GM19043 (cell line): ENCODE results near the gene PSTK.

Experiments used
- ATAC-seq: cut with Tn5 transposase; IDR thresholded peaks from one replicate; pipeline ENCODE4 v1.9.1; 2021; ENCODE audit warnings: low read depth; ENCODE audit not compliant: unreplicated experiment

The PSTK gene

DNA sequence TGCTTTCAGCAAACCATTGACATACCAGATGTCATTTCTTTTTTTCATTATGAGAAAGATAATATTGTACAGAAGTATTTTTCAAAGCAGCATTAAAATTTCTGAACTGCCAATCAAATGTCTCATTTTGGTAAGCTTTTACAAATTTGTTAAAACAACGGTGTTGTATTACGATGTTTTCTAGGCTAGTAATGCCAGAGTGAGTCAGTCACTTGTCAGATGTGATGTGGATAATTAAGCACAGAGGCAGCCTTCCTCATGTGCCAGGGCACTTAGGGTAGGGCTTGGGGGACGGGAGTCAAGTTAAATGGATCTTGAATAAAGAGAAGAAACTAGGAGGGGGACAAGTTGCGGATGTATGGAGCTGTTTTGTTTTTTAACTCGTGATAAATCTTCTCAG is 10.1 kb downstream of the PSTK start:
- no peak for ATAC-seq

DNA sequence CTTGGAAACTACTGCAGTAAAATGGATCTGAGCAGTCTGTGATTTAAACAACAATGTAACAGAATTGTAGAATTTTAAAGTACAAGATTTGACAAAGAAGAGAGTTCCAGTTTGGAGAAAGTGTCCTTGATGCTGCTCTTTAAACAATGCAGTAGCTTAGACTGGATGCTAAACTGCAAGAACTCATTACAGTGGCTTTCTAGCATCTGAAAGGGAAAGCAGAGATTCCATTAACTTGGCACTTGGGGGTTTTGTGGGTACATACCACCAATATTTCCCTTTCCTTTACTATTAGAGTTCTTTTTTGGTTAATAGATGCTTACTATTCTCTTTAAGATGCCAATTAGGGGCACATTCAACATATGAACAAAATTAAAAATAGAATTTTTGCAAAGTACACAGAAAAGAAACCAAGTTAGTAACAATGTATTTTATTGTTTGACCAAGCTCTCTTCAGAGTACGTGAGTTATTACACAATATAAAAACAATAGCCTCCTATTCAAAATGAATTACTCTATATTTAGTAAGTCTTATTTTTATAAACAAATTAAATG is 11.9 kb downstream of the PSTK start:
- no peak for ATAC-seq

DNA sequence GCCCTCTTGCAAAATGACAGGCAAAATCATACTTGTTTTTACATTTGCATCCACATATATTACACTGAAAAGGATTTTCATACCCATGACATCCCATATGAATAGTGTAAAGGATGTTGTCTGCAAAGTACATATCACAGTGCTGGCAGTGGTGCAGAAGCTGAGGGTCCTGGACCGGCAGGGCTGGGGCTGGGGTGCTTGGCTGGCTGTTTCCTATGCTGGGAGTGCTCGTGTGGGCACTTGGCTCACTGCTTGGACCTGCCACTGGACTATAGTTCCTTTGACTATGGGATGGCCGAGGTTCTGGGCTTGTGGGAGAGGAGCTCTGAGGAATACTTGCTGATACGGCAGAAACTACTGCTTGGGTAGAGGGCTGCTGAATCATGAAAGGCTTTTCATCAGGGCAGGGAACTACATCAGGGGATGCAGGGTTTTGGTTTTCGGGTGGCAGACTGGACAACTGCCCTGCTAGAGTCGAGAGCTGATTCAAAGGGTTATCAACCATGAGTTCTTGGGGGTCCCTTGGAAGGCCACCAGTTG is 13.7 kb downstream of the PSTK start:
- no peak for ATAC-seq

DNA sequence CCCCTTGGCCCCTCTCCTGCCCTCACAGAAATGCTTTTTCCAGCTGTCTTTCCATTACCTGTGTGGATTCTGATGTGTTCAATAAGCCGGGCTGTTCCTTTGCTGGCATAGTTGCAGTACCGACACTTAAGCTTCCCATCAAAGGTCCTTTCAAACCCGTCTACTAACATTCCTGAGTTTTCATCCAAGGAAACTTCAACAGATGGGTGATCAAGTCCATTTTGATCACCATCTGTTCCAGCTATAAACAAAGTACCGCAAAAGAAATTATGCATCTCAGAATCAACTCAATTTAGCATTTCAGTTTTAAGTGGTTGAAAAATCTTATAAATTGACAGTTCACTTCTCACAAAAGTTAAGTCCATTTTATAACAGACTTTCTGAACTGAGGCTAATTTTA is 15.7 kb downstream of the PSTK start:
- ATAC-seq: no peak

DNA sequence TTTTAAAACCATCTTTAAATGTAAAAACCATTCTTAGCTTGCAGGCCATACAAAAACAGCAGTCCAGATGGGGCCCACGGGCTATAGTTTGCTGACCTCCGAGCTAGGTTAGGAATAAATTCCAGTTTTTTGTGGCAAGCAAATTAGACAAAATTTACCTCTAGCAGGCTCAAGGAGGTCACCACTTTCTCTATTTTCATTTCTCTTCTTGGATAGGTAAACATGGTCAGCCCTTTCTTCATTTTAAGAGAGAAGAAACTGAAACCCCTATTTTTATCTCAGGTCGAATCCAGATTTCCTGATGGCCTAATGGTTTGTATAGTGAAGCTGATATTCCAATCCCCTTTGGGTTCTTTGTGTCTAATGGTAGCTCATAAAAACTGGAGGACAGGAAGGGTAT is 17.7 kb downstream of the PSTK start:
- no peak for ATAC-seq

DNA sequence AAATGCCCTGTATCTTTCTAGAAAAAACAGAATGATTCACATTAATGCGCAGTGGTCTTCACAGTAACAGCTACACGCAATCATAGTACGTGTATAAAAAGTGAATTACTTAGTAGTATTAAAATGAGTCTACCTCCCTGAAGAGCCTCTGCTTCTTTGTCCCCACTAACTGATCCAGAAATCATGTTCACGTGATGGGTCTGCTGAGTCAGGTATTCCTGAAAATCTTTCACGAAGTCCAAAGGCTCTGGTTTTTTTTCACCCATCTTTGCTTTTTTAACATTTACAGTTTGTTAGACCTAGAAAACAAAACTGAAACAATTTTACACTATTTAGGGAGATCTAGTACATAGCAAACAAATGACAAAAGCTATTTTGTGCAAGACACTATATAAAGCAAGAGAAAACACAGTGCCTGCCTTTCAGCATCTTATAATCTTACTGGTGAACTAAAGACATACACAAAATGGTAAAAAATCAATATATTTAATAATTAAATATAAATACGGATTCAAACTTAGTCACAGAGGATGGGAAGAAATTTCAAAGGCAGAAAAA is 18.2 kb downstream of the PSTK start:
- no peak for ATAC-seq

DNA sequence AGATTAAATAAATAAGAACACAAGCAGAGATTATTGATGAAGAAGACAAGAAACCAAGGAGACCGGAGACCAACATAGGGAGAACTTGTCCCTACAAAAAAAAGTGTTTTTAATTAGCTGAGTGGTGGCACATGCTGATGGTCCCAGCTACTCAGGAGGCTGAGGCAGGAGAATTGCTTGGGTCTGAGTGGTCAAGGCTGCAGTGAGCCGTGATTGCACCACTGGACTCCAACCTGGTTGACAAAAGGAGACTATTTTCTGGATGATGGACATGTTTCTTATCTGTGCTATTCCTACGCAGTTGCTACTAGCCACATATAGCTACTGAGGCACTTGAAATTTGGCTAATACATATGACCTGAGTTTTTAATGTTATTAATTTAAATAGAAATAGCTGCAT is 18.7 kb downstream of the PSTK start:
- no peak for ATAC-seq

DNA sequence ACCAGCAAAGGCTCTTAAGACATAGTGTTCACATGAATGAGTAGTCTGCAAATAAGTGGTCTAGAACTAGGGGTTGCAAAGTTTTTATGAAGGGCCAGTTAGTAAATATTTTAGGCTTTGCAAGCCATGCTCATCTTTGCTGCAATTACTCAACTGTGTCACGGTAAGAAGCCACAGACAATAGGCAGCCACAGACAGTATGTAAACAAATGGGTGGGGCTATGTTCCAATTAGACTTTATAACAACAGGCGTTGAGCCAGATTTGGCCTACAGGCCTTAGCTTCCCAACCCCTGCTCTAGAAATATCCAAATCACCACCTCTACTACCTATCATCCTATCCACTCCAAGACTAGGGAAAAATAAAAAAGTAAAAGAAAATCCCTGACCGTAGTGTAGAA is 19.1 kb downstream of the PSTK start:
- ATAC-seq: no peak

DNA sequence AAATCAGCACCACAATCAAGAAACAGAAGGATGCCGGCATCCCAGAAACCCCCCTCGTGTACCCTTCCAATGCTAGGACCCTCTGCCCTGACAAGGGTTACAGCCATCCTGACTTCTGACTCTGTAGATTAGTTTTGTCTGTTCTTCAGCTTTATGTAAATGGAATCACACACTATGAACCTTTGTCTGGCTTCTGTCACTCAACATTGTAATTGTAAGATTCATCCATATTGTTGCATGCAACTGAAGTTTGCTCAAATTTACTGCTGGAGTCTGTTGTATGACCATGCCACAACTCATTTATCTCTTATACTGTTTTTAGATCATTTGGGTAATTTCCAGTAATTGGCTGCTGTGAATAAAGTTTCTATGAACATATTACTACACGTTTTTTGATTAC is 20.0 kb downstream of the PSTK start:
- ATAC-seq: no peak

DNA sequence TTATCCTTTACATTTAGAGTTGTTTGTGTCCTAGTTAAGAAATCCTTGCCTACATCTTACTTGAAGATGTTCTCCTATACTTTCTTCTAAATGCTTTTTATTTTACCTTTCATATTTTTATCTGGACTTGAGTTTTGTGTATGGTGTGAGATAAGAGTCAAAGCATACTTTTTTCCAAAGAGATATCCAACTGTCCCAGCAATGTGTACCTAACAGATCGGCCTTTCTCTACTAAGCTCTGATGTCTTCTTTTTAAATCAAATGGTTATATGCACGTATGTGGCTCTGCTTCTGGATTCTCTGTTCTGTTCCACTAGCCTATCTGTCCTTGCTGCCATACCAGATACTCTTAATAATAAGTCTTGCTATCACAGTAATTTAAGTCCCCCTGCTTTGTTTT is 21.2 kb downstream of the PSTK start:
- ATAC-seq: no peak

DNA sequence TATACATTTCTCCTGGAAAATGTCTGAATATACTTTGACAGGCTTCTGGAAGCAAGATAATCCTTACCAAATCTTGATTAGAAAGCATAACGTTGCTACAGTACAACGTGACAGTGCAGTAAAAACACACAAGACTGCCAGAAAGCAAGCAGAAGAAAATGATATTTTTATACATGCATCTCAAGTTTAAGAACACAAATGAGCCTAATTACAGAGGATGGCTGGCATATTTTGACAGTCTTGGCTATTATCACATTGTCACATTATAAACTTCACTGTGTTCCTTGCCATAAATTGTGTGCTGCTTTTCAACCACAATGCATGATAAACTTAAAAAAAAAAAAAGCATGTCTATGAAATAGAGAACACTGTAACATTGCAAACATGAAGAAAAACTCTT is 24.1 kb downstream of the PSTK start:
- ATAC-seq: no peak

DNA sequence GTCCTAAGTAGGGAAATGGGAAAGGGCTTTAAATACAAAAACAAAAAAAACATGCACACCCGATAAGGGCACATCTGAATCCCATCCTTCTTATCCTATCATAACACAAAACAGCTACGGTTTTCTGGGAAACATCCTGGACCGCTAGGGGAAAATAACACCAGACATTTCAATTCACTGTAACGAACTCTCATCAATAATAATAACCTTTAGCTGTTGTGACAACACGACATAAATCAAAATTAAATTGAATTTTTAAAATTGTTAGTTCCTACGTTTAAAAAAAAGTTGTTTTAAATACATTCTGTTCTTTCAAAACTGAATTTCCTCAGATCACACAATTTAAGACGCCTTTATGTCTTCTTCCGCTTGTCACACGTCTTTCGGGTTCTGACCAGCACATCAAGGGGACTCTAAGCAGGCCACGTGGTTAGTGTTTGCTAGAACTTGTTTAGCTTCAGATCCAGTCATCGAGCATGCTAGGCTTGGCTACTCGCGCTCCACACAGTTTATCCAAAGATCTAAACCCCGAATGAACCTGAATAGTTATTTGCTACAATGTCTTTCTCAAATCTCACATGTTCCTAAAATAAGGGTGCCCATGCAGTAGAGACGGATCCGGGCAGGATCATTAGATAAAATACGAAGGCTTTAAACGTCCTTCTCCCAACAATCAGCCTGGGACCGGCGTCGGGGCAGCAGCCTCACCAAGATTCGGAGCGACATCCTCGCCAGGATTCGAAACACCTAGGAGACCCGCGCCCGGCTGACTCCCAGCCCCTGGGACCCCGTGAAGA is 27.6 kb downstream of the PSTK start:
- ATAC-seq: peak; percentile 34

DNA sequence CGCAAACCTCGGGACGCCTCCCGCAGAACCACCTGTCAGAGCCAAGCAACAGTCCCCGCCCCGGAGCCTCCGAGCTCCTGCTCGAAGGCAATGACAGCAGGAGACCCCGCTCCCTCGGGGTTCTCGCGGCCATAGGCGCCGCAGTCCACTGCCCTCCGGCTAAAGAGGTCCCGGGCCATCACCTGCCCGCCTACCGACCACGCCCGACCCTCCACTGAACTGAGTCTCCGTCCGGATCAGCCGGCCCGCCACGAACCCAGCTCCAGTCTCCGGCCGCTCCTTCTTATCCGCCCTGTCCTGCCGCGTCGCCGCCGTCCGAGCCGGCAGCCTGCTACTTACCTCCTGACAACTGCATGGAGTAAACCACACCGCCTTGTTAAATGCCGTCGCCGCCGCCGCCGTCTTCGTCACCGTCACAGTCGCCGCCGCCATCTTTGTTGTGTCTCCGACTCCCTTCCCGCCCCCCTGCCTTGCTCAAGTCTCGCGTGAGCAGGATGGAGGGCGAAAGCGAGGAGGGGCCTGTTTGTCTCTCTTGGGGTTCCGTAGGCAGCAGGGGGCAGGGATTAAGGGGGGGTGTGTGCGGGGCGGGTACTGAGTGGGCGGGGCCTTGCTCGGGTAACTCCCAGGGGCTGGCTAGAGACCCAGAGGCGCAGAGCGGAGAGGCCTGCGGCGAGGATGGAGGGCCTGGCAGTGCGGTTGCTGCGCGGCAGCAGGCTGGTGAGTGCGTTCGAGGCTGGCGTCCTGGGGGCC is 28.3 kb downstream of the PSTK start, which contains the start of the genes ACADSB and IKZF5:
Gene ACADSB (plus strand): TSS at position 652 of the 750 bp plus-strand sequence. CDS start 24 bp downstream, at position 676.
Gene IKZF5 (minus strand): TSS at position 441 of the 750 bp plus-strand sequence. CDS start 10,170 bp downstream, outside the sequence.
- ATAC-seq: peak; percentile 81

DNA sequence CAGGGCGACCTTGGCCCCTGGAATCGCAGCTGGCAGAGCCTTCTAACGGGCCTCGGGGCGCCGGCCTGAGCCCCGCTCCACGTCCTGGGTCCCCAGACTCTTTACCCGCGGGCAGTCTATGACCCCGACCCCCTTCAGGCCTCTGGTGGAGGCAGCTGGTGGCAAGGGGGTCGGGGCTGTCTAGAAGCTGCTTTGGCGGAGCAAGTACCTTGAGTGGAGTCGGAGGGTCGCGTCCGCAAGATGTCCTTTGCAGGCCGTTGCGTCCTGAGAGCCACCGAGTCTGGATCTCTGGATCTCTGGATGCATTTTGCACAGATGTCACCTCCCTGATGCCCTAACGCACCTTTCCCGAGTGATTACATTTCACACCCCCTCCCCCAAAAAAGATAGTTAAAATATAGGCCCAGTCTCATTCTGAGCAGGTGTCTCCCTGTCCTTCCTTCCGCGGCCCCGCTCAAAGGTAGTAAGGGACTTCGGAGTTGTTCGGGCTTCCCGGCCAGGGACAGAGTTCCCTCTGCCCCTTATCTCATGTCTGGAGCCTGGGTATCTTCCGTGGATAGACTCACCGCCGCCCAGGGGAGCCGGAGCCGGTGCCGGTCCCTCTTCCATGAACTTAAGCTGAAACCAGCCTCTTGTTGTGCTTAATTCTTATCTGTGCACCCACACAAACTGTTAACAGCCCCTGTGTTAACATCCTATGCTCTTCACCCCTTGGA is 29.1 kb downstream of the PSTK start:
- no peak for ATAC-seq

DNA sequence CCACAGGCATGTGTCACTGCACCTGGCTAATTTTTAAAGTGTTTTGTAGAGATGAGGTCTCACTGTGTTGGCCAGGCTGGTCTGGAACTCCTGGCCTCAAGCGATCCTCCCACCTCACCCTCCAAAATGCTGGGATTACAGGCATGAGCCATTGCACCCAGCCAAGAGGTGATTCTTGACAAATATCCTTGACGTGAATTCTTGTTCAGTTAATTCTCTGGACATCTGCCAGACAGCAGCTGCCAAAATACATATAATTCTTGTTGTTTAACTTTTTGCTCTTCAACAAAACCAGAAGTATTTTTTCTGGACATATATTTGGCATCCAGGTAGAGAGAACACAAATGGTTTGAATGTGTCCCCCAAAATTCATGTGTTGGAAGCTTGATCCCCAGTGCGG is 31.8 kb downstream of the PSTK start:
- ATAC-seq: no peak

DNA sequence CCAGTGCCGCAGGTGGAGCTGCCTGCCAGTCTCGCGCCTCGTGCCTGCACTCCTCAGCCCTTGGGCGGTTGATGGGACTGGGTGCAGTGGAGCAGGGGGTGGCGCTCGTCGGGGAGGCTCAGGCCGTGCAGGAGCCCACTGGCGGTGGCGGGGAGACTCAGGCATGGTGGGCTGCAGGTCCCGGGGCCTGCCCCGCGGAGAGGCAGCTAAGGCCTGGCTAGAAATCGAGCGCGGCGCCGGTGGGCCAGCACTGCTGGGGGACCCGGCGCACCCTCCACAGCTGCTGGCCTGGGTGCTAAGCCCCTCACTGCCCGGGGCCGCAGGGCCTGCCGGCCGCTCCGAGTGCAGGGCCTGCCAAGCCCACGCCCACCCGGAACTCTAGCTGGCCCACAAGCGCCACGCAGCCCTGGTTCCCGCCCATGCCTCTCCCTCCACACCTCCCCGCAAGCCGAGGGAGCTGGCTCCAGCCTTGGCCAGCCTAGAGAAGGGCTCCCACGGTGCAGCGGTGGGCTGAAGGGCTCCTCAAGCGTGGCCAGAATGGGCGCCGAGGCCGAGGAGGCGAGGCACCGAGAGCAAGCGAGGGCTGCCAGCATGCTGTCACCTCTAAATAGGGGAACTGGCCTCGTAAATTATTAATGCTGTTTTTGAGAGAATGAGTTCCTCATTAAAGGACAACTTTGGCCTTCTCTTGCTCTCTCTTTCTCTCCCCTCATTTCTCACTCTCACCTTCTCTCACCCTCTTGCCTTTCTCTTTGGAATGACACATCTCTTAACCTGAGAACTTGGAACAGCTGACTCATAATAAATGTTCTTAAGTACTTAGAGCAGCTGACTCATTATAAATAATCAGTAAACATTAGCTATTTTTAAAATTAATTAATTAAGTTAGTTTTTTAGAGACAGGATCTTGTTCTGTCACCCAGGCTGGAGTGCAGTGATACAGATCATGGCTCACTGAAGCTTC is 33.5 kb downstream of the PSTK start:
- ATAC-seq: no peak

DNA sequence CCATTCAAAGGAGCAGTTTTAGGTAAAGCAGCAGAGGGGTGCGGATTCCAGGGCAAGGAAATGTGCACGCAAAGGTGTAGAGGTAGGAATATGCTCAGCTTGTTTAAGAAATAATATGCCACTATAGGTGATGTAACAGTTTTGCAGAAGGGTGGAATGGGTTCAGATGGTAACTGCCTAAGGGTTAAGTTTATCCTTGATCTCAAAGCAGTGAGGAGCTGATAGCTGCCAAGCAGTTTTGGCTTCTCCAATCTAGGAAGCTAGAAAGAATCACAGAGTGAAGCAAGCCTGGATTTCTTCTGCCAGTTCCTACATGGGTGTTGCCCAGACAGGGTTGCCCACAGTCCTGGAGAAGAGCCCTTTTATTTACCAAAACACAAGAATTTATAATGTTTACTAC is 34.6 kb downstream of the PSTK start:
- no peak for ATAC-seq

DNA sequence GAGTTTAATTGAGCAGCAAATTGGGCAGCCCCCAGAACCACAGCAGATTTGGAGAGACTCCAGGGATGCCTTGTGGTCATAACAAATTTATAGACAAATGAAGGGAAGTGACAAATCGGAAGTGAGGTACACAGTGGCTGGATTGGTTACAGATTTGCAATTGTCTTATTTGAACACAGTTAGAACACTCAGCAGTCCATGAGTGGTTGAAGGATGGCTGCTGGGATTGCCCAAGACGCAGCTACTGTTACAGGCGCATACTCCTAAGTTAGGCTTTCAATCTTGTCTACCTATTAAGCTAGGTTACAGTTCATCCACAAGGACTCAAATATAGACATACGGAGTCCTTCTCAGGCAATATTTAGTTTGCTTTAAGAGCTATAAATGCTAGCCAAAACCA is 36.0 kb downstream of the PSTK start:
- no peak for ATAC-seq
